ENCODE results near the gene MRPL24.

- TF ChIP-seq CTCF (IDR thresholded peaks at IDR 0.05; ENCODE audit: insufficient read depth, low read length, poor library complexity, severe bottlenecking) (no peak), EZH2phosphoT487 (conservative IDR thresholded peaks at IDR 0.05; ENCODE audit: low read length) (no peak)
Measured at GRCh38 chr1:156741481-156741983, 644 bp upstream of the MRPL24 start.
